ENCODE measurements around the gene HUS1.
A peak's percentile ranks its signal among the peaks of the same experiment; 100 is the strongest.

Gene HUS1

DNA sequence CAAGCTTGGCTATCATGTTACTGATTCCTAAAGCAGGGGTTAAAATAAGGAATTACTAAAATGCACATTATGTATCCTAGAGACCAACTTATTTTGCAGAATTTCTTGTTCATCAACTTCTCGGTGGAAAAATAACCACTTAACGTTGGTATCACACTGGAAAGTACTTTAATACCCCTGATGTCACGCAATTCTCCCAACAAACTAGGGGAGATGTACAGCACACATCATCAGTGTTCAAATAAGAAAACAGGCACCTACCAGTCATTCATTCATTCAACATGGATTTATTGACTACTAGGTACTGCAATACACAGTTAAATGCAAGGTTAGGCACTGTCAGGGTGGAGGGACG, 648 bp downstream of the HUS1 start:
- DNase-seq = no peak

GRCh38 chr7:47973739-47974138, 5.7 kb downstream of the HUS1 start:
- DNase-seq = no peak

- no peak for DNase-seq
Measured at GRCh38 chr7:47970761-47971160, 8.7 kb downstream of the HUS1 start.

GRCh38 chr7:47968847-47969774, 10.3 kb downstream of the HUS1 start:
- DNase-seq = peak; percentile 87

DNA sequence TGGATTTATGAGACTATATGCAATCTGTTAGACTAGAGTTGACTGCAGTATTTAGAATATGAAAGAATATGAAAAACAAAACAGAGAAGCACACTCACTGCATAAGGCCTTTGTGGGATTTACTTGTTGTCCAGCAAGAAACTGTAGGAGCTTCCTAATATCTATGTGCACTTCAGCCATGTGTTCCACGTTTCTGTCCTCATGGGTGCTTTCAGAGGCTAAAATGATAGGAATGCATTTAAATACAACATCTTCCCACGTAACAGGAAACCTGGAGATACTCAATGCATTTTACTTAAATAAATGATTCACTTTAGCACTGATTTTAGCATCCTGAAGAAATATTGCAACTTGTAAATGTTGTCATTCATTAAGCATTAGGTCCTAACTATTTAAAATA, 11.7 kb downstream of the HUS1 start:
- DNase-seq = no peak

DNA sequence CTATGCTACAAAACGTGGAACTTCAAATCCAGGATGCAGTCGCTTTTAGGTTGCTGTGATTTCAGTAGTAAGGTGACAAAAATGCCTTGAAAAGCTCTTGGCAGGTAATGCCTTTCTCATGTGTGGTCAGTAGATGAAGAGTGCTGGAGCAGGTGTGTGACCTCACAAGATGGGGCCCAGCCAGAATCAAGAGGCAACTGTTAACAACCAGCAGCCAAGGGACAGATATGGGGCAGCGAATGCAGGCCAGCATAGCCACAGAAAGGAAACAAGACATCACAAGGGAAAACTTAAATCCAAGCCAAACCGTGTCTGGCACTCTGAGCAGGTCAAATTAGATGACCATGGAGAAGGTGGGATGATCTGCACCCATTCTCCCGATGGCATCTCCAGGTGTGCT, 12.3 kb downstream of the HUS1 start:
- no peak for DNase-seq

GRCh38 chr7:47965456-47965855, 14.0 kb downstream of the HUS1 start:
- no peak for DNase-seq

- DNase-seq = no peak
Measured at GRCh38 chr7:47962262-47962661, 17.2 kb downstream of the HUS1 start.

DNA sequence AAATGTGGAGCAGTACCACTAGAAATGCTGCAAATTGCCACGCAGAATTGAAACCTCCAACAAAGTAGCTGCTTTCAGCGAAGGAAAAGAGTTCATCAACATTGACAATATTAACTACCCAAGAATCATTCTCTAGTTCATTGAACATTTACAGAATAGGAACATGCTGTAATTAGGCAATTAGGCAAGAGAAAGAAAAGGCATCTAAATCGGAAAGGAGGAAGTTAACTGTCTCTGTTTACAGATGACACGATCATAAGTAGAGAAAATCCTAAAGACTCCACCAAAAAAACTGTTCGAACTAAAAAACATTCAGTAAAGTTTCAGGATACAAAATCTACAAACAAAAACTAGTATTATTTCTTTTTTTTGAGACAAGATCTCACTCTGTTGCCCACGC, 22.3 kb downstream of the HUS1 start:
- DNase-seq = no peak

- no peak for DNase-seq
Measured at GRCh38 chr7:47956220-47956619, 23.2 kb downstream of the HUS1 start.

DNA sequence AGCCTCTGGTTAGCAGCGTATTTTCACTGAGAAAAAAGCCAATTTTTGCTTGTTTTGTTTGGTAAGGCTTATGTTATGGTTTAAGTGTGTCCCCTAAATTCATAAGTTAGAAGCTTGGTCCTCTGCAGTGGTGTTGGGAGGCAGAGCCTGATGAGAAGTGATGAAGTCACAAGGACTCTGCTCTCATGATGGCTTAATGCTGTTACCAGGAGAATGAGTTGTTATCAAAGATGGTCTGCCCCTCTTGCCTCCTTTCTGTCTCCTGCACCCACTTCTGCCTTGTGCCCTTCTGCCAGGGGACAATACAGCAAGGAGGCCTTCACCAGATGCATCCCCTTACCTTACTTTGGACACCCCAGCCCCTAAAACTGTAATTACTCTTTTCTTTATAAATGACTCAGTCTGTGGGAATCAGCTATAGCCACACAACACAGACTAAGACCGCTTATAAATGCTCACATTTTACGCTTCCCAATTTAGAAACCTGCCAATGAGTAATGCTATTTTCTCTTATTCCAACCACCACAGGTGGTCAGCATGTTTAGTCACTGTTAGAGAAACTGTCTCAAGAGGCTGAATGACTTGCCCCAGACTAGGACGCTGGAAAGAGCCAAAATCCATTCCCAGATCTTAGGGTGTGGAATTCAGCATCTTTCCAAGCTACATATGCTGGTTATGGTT, 25.0 kb downstream of the HUS1 start:
- no peak for DNase-seq

DNA sequence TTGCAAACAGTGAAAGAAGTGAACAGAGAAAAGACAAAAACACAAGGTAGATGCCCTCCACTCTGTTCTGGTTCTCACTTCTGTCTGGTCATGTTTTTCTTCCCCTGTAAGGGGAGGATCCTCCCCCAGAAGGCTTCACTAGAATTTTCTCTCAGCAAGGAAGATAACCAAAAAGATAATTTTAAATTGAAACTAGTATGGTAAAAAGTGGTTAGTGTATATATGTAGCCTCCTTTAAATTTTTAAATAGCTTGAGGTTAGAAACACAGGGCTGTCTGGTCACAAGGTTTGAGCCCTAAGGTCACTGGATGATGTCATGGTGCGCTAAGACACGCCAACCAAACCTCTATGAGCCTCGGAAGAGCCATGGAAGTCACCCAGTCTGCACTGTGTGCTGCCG, 25.6 kb downstream of the HUS1 start:
- no peak for DNase-seq

DNA sequence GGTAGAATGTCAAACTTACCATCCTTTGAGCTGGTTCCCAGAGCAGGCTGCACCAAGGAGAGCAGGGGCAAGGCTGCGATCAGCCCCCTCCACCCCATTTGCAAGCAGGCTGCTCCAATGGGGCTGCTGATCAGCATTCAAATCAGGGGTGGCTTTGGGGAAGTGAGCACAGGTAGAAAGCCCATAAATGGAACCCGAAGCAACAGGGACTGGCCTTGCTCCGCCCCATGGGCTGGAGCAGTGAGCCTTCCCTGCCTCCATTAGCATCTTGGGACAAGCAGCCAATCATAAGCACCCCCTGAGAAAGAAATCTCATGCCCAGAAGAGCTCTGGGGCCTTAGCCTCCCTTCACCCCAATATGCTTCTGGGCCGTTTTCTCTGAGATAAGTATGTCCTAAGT, 27.2 kb downstream of the HUS1 start:
- DNase-seq = no peak

DNA sequence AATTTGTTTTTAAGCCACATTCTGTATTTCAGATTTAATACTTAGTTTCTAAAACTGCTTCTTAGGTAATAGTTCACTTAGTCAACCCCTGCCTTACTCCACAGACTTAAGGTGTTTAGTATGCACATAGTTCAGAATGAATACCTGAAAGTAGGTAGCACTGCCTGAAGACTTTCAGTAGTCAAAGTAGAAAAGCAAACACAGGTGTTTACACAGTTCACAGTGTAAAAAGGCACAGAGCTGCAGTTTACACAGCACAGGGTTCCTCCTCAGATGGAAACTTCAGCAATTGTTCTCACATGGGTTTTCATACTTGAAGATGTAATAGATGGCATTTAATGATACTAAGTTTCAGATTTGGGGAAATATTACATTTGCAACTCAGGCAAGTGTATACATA, 28.0 kb downstream of the HUS1 start:
- DNase-seq = no peak

GRCh38 chr7:47950714-47951113, 28.7 kb downstream of the HUS1 start:
- DNase-seq = no peak

GRCh38 chr7:47949703-47950102, 29.7 kb downstream of the HUS1 start:
- no peak for DNase-seq

- no peak for DNase-seq
Measured at GRCh38 chr7:47948141-47948790, 31.1 kb downstream of the HUS1 start, which contains the start of gene PKD1L1. PKD1L1 (minus strand) TSS chr7:47948466; CDS start chr7:47948440, 26 bp downstream.

GRCh38 chr7:47947355-47947749, 32.1 kb downstream of the HUS1 start:
- no peak for DNase-seq

- DNase-seq = no peak
Measured at GRCh38 chr7:47946581-47947354, 32.6 kb downstream of the HUS1 start.

GRCh38 chr7:47945261-47946015, 34.0 kb downstream of the HUS1 start:
- DNase-seq = peak; percentile 63

DNA sequence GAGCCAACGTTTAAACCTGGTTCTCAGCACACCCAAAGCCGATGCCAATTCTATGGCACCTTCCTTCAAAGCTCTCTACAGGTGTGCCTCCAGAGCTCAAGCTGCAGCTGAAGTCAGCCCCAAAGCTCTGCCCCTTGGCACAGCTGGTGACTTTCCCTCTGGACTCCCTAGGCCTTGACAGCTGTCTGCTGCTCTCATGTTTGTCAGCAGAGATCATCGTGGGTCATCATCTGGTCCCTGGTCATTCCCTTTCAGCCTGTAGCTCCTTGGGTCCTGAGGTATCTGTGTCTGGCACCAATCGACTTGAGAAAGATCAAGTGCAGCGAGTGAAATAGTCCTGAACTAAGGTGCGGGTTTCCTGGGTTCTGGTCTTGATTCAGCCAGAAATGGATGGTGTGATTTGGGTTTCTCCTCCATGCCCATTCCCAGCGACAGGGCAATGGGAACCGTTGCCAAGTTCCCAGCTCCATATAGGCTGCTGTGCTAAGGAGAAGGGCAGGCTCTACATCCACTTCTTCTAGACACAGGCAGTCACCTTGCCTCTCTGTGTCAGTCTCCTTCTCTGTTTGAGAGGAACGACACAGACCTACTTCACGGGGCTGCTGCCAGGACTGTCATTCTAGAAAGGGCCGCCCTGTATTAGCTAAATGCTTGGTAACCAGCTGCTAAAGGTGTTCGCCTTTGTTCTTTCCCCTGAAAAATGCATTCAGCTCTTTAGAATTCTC, 34.7 kb downstream of the HUS1 start:
- DNase-seq = no peak

Measured in NCI-H2171 treated with DMSO at 0.1 percent for 48 hours (cell line).